ENCODE measurements around the gene NTRK2.

NTRK2 gene

GRCh38 chr9:84772511-84772910, 103.0 kb downstream of the NTRK2 start:
- TF ChIP-seq, protein P1, sequence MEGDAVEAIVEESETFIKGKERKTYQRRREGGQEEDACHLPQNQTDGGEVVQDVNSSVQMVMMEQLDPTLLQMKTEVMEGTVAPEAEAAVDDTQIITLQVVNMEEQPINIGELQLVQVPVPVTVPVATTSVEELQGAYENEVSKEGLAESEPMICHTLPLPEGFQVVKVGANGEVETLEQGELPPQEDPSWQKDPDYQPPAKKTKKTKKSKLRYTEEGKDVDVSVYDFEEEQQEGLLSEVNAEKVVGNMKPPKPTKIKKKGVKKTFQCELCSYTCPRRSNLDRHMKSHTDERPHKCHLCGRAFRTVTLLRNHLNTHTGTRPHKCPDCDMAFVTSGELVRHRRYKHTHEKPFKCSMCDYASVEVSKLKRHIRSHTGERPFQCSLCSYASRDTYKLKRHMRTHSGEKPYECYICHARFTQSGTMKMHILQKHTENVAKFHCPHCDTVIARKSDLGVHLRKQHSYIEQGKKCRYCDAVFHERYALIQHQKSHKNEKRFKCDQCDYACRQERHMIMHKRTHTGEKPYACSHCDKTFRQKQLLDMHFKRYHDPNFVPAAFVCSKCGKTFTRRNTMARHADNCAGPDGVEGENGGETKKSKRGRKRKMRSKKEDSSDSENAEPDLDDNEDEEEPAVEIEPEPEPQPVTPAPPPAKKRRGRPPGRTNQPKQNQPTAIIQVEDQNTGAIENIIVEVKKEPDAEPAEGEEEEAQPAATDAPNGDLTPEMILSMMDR (IDR thresholded peaks at IDR 0.05; ENCODE audit: low read depth, low read length, missing control alignments), result no peak
- no peak overlapping the region for H3K4me3 ChIP-seq (ENCODE audit: low read depth, low read length)
- in situ Hi-C loops (cut with HindIII; ENCODE audit: low sequenced_read_pairs), result no loop called here
- no peak for DNase-seq (ENCODE audit: low read depth)

GRCh38 chr9:84773022-84773421, 103.5 kb downstream of the NTRK2 start:
- in situ Hi-C loops (cut with HindIII; ENCODE audit: low sequenced_read_pairs), result no loop called here
- DNase-seq (ENCODE audit: low read depth), result no peak
- TF ChIP-seq, protein P1 (IDR thresholded peaks at IDR 0.05; ENCODE audit: low read depth, low read length, missing control alignments), result no peak
- no peak overlapping the region for H3K4me3 ChIP-seq (ENCODE audit: low read depth, low read length)

DNA sequence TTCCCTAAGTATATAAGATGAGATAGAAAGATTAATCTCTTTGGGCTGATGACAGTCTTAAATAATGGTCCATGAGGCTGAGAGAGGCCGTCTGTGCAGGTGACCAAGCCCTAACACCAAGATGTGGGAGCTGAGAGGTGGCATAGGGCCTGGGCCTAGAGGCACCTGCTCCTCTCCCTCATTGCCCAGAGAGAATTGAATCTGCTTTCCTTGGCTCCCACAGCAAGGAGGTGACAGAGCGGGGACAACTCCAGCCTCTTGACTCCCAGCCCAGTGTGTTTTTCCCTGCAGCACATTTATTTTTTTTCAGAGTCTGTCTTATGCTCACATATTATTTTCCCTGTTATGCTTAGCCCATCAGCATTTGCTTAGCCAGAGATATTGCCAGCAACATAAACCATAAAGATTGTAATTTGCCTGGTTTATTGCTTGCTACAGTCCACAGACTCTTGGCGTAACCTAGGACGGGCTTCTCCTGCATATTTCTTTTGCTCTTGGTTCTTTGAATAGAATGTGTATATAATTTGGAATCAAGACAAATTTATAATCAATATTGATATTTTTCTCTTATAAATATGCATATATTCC, 105.6 kb downstream of the NTRK2 start:
- TF ChIP-seq, protein P1 (IDR thresholded peaks at IDR 0.05; ENCODE audit: low read depth, low read length, missing control alignments), result no peak
- DNase-seq (ENCODE audit: low read depth), result no peak
- no peak overlapping the region for H3K4me3 ChIP-seq (ENCODE audit: low read depth, low read length)
- in situ Hi-C loops (cut with HindIII; ENCODE audit: low sequenced_read_pairs), result no loop called here

- in situ Hi-C loops (cut with HindIII; ENCODE audit: low sequenced_read_pairs), result no loop called here
- TF ChIP-seq, protein P1 (IDR thresholded peaks at IDR 0.05; ENCODE audit: low read depth, low read length, missing control alignments), result no peak
- no peak for DNase-seq (ENCODE audit: low read depth)
Observed at GRCh38 chr9:84778570-84778969, 109.0 kb downstream of the NTRK2 start.

GRCh38 chr9:84779883-84780282, 110.4 kb downstream of the NTRK2 start:
- DNase-seq (ENCODE audit: low read depth), result no peak
- TF ChIP-seq, protein P1 (IDR thresholded peaks at IDR 0.05; ENCODE audit: low read depth, low read length, missing control alignments), result no peak
- in situ Hi-C loops (cut with HindIII; ENCODE audit: low sequenced_read_pairs), result no loop called here
- no peak overlapping the region for H3K4me3 ChIP-seq (ENCODE audit: low read depth, low read length)

More at GRCh38 chr9:84778570-84778969, 109.0 kb downstream of the NTRK2 start:
- no peak overlapping the region for H3K4me3 ChIP-seq (ENCODE audit: low read depth, low read length)

- H3K4me3 ChIP-seq (ENCODE audit: low read depth, low read length), result no peak overlapping the region
- in situ Hi-C loops (cut with HindIII; ENCODE audit: low sequenced_read_pairs), result no loop called here
- TF ChIP-seq, protein P1 (IDR thresholded peaks at IDR 0.05; ENCODE audit: low read depth, low read length, missing control alignments), result no peak
- DNase-seq (ENCODE audit: low read depth), result no peak
Observed at GRCh38 chr9:84780385-84780784, 110.9 kb downstream of the NTRK2 start.
